Testis (tissue), 3 donors: ENCODE data around the gene TRAK1. TPM values are rescaled to one million over a fixed set of nuclear protein-coding genes. Genes with fewer than 3 reads are reported as not detected.

Experiments used
- DNase-seq: peaks from one replicate; pipeline ENCODE4 v3.0.0-alpha.2; 2019
- H3K27ac ChIP-seq, 2 donors: fragments of 200-600 bp; sonication (generic); one replicate each; pipeline ENCODE4 v1.5.1; 2019
- H3K27me3 ChIP-seq: fragments of 200-600 bp; sonication (generic); one replicate; pipeline ENCODE4 v1.5.1; 2019
- H3K36me3 ChIP-seq: fragments of 200-600 bp; sonication (generic); one replicate; pipeline ENCODE4 v1.5.1; 2017; ENCODE audit warnings: low read depth; ENCODE audit errors: missing control alignments
- H3K4me1 ChIP-seq: fragments of 200-600 bp; sonication (generic); one replicate; pipeline ENCODE4 v1.5.1; 2019
- H3K4me3 ChIP-seq, 2 donors: fragments of 200-600 bp; sonication (generic); one replicate each; pipeline ENCODE4 v1.5.1; 2017 to 2019
- H3K9me3 ChIP-seq: fragments of 200-600 bp; sonication (generic); one replicate; pipeline ENCODE4 v1.5.1; 2017
- CTCF ChIP-seq, 3 experiments: fragments of 450-650 bp in 2 of 3; fragments of 200-600 bp in 1 of 3; sonication (generic) in 1 of 3; IDR thresholded peaks; one replicate each; pipeline ENCODE4 v1.5.1; 2016 to 2019; ENCODE audit warnings: antibody characterized with exemption in 3 of 3, mild to moderate bottlenecking in 2 of 3, moderate library complexity in 1 of 3
- POLR2A ChIP-seq: fragments of 450-650 bp; IDR thresholded peaks from one replicate; pipeline ENCODE4 v1.6.1; 2017; ENCODE audit warnings: antibody characterized with exemption, mild to moderate bottlenecking, moderate library complexity
- WGBS, 2 donors: methylation state at CpG; one replicate each; pipeline ENCODE4 v1.1.5; 2018; 5-methylcytosine and 5-hydroxymethylcytosine counted together
- intact Hi-C: fragments of 100-400 bp; cut with DNase I; formaldehyde crosslinking; loops from one replicate; pipeline ENCODE4 v1.15.1; 2023; ENCODE audit warnings: low total_unique reads
- polyA plus RNA-seq: library from polyadenylated mRNA; stranded (reverse); fragments of 350-450 nt; fragmentation: Illumina TruSeq; extraction: RNeasy Lipid Tissue Mini Kit (QIAGEN cat#74804); gene quantifications from one replicate; pipeline ENCODE4 v1.2.3, GENCODE V29; 2014; ENCODE audit warnings: low read depth, low replicate concordance; ENCODE audit not compliant: insufficient read depth
- total RNA-seq, 2 donors: library from RNA; depleted of rRNA; stranded (reverse); fragments of >200 nt; gene quantifications; one replicate each; pipeline ENCODE4 v1.2.3, GENCODE V29; 2016

TRAK1 gene
- total and polyA plus RNA-seq, 3 donors from 2014 or later = 32.0 to 95.9 (median 94.1) TPM

GRCh38 chr3:42254566-42254965, 163.4 kb downstream of the TRAK1 start:
- no peak overlapping the region for H3K4me3 ChIP-seq
- H3K4me1 ChIP-seq = no peaks in the 10 kb centered on the region
- DNase-seq = no peak
- no peaks in the 10 kb centered on the region for H3K27me3 ChIP-seq
- H3K36me3 ChIP-seq = no peaks in the 10 kb centered on the region
- WGBS, 2 donors = 67% methylated on average over 3 of the region's 3 CpGs
- no peak for TF ChIP-seq POLR2A
- no peak for TF ChIP-seq CTCF (IDR thresholded peaks at IDR 0.05)
- intact Hi-C loops = no loop called here
- H3K27ac ChIP-seq = no peak overlapping the region
- no peaks in the 10 kb centered on the region for H3K9me3 ChIP-seq

- Histone ChIP-seq H3K4me1 (no peaks in the 10 kb centered on the region), H3K27ac (no peak overlapping the region), H3K9me3 (no peaks in the 10 kb centered on the region), H3K4me3 (no peak overlapping the region), H3K36me3 (no peaks in the 10 kb centered on the region), H3K27me3 (no peaks in the 10 kb centered on the region)
- intact Hi-C loops = no loop called here
- no peak for TF ChIP-seq POLR2A
- TF ChIP-seq CTCF (IDR thresholded peaks at IDR 0.05) = no peak
- DNase-seq = no peak
- WGBS, 2 donors = 91 to 100% methylated on average over 1 of the region's 1 CpG
Observed at GRCh38 chr3:42256135-42256819, 165.1 kb downstream of the TRAK1 start.

GRCh38 chr3:42257007-42257406, 165.8 kb downstream of the TRAK1 start:
- Histone ChIP-seq H3K4me3 (no peak overlapping the region), H3K27me3 (no peaks in the 10 kb centered on the region), H3K36me3 (no peaks in the 10 kb centered on the region), H3K9me3 (no peaks in the 10 kb centered on the region), H3K4me1 (no peaks in the 10 kb centered on the region), H3K27ac (no peak overlapping the region)
- intact Hi-C loops = no loop called here
- no peak for DNase-seq
- TF ChIP-seq POLR2A (no peak), CTCF (IDR thresholded peaks at IDR 0.05) (no peak)
- WGBS, 2 donors = 75 to 76% methylated on average over 4 to 7 of the region's 7 CpGs

GRCh38 chr3:42262525-42262924, 171.4 kb downstream of the TRAK1 start:
- no peak for TF ChIP-seq POLR2A
- TF ChIP-seq CTCF (IDR thresholded peaks at IDR 0.05) = no peak
- no peak for DNase-seq
- Histone ChIP-seq H3K9me3 (no peaks in the 10 kb centered on the region), H3K27ac (no peak overlapping the region), H3K4me1 (no peaks in the 10 kb centered on the region), H3K4me3 (no peak overlapping the region), H3K36me3 (no peaks in the 10 kb centered on the region), H3K27me3 (no peaks in the 10 kb centered on the region)
- intact Hi-C loops = no loop called here
- WGBS, 2 donors = 33 to 36% methylated on average over 2 of the region's 2 CpGs
